ENCODE results near the gene GIT1.
A peak's percentile ranks its signal among the peaks of the same experiment; 100 is the strongest.

DNA sequence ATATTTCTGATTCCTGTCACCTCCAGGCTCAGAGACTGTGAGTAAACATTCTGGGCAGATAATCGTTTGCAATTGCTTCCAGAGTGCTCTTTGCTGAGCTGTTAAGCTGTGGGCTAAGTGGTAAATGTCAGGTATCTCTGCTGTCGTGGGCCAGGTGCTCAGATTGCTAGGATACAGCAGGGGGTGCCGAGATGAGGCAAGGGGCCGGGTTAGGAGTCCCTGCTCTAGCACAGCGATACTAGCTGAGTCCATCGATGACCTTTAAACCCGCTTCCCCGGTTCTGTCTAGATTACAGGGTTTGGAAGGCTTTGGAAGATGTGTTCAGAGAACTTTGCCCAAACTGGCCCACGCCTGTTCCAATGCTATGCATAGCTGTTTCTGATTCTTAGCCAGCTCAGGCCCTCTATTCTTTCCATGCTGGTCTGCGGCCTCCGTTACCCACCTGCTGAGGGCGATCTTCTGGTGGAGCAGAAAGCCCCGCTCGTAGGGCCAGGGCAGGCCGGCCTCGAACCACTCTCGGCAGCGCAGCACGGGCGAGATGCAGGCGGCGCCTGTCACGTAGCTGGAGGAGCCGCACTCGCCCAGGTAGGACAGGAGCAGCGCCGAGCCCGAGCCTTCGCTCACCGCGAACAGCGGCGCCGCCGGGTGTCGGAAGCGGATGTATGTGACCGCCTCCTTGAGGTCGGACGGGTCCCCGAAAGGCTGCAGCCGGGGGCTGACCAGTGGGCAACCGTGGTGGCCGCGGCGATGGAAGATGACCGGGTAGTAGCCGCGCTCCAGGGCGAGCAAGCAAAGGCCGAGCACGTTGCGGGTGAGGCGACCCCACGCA lies 23.6 kb downstream of the GIT1 start:
- TF ChIP-seq, protein P1, sequence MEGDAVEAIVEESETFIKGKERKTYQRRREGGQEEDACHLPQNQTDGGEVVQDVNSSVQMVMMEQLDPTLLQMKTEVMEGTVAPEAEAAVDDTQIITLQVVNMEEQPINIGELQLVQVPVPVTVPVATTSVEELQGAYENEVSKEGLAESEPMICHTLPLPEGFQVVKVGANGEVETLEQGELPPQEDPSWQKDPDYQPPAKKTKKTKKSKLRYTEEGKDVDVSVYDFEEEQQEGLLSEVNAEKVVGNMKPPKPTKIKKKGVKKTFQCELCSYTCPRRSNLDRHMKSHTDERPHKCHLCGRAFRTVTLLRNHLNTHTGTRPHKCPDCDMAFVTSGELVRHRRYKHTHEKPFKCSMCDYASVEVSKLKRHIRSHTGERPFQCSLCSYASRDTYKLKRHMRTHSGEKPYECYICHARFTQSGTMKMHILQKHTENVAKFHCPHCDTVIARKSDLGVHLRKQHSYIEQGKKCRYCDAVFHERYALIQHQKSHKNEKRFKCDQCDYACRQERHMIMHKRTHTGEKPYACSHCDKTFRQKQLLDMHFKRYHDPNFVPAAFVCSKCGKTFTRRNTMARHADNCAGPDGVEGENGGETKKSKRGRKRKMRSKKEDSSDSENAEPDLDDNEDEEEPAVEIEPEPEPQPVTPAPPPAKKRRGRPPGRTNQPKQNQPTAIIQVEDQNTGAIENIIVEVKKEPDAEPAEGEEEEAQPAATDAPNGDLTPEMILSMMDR (IDR thresholded peaks at IDR 0.05), result peak; percentile 19; the same call in 1 of the 2 replicates
- no peak for TF ChIP-seq RFX5 (IDR thresholded peaks at IDR 0.05; ENCODE audit: low read length)
- TF ChIP-seq RAD21 (IDR thresholded peaks at IDR 0.05; ENCODE audit: low read length), result no peak
- no peak for TF ChIP-seq JUND (IDR thresholded peaks at IDR 0.05)
